Progenitor cell of endocrine pancreas (in vitro differentiated cells): ENCODE results near the gene ITPR2. TPM values are rescaled to one million over a fixed set of nuclear protein-coding genes. Genes with fewer than 3 reads are reported as not detected.

Source experiments
- DNase-seq: peaks from one replicate; pipeline ENCODE4 v3.0.0; 2021; ENCODE audit warnings: low spot score; ENCODE audit not compliant: unreplicated experiment
- H3K27ac Mint-ChIP-seq: 2 replicates; pipeline ENCODE4 v1.8.0; 2021; ENCODE audit warnings: mild to moderate bottlenecking, moderate library complexity, mixed read lengths
- H3K27me3 Mint-ChIP-seq: 2 replicates; pipeline ENCODE4 v1.8.0; 2021; ENCODE audit warnings: mixed read lengths
- H3K36me3 Mint-ChIP-seq: 2 replicates; pipeline ENCODE4 v1.8.0; 2022; ENCODE audit warnings: mixed read lengths; ENCODE audit not compliant: insufficient read depth
- H3K4me1 Mint-ChIP-seq: 2 replicates; pipeline ENCODE4 v1.8.0; 2021; ENCODE audit warnings: low read depth, mixed read lengths
- H3K4me3 Mint-ChIP-seq: 2 replicates; pipeline ENCODE4 v1.8.0; 2021; ENCODE audit warnings: low read depth, mild to moderate bottlenecking, moderate library complexity, mixed read lengths
- H3K9me3 Mint-ChIP-seq: 2 replicates; pipeline ENCODE4 v1.8.0; 2021; ENCODE audit warnings: low read depth, mixed read lengths
- total RNA-seq: library from RNA; stranded (reverse); gene quantifications from 2 replicates; pipeline ENCODE4 v1.2.1, GENCODE V29; 2021
- TF ChIP-seq, protein P1 (sequence below): fragments of 200-600 bp; sonication (generic); IDR thresholded peaks from one replicate; pipeline ENCODE4 v1.5.0; 2021; ENCODE audit warnings: antibody characterized with exemption, mild to moderate bottlenecking; ENCODE audit not compliant: unreplicated experiment

The ITPR2 gene
- total RNA-seq, 1 donor from 2014 or later = 72.4 TPM

DNA sequence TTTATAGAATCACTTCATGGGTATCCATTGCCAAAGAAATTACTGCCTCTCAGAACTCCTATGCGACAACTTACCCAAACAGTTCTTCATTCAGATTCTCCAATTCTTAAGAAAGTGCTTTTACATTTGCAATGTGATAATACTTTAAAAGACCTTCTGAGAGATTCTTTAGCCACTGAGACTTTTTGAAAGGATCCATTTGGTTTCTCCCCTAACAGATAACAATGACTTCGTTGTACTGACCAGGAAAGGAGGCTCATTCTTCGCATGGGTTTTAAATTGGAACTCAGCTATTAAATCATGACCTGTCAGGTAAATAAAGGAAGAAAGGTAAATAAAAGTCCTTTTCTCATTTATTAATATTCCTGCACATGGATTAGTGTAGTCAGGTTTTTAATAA is 14.8 kb downstream of the ITPR2 start:
- no peak for DNase-seq
- Mint-ChIP-seq H3K36me3 (no peaks in the 10 kb centered on the region), H3K4me1 (peaks cover 37% of the 10 kb centered on the region), H3K27me3 (no peaks in the 10 kb centered on the region), H3K27ac (peak overlapping the region; percentile 50), H3K9me3 (no peaks in the 10 kb centered on the region), H3K4me3 (no peak overlapping the region)
- TF ChIP-seq, protein P1, sequence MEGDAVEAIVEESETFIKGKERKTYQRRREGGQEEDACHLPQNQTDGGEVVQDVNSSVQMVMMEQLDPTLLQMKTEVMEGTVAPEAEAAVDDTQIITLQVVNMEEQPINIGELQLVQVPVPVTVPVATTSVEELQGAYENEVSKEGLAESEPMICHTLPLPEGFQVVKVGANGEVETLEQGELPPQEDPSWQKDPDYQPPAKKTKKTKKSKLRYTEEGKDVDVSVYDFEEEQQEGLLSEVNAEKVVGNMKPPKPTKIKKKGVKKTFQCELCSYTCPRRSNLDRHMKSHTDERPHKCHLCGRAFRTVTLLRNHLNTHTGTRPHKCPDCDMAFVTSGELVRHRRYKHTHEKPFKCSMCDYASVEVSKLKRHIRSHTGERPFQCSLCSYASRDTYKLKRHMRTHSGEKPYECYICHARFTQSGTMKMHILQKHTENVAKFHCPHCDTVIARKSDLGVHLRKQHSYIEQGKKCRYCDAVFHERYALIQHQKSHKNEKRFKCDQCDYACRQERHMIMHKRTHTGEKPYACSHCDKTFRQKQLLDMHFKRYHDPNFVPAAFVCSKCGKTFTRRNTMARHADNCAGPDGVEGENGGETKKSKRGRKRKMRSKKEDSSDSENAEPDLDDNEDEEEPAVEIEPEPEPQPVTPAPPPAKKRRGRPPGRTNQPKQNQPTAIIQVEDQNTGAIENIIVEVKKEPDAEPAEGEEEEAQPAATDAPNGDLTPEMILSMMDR = no peak

DNA sequence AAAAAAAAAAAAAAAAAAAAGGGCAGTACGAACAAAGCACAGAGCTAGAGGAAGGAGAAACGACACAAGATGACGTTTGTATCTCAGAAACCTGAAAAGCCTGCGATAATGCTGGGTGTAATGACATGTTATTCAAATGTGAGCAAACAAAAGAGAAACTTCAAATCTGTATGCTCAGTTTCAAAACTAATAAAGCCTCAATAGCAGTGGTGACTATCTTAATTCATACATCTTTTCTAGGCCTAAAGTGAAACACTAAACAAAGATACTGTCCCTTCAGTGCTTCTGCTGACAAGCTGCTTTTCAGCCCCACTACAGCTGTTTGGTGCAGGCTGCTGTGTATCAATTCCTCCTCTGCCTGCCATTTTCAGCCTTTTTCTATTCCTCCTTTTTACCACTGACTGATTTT is 15.8 kb downstream of the ITPR2 start:
- Mint-ChIP-seq H3K4me1 (peaks cover 37% of the 10 kb centered on the region), H3K36me3 (peaks cover 2% of the 10 kb centered on the region), H3K4me3 (no peak overlapping the region), H3K27me3 (no peaks in the 10 kb centered on the region), H3K9me3 (no peaks in the 10 kb centered on the region), H3K27ac (peak overlapping the region; percentile 12)
- DNase-seq = no peak
- TF ChIP-seq, protein P1 = no peak

DNA sequence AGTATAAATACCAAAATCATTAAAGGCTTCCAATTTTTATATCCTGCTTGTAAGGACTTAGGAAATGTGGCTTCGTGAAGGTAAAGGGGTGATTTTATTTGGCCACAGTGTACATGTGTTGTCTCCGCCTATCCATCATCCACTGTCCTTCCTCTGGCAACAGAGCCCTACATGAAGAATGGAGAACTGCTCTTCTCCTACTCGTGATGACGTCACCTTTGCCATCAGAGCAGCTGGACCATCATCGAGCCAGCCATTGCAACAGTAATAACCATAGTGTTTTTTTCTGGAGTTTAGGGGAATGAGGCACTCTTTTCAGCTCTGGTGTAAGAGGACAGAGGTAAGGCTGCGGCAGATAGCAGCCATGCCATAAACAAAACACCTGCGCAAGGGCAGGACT is 19.2 kb downstream of the ITPR2 start:
- H3K4me1 Mint-ChIP-seq = peaks cover 27% of the 10 kb centered on the region
- H3K27ac Mint-ChIP-seq = no peak overlapping the region
- DNase-seq = no peak
- H3K27me3 Mint-ChIP-seq = no peaks in the 10 kb centered on the region
- no peak overlapping the region for H3K4me3 Mint-ChIP-seq
- no peaks in the 10 kb centered on the region for H3K9me3 Mint-ChIP-seq
- TF ChIP-seq, protein P1 = no peak
- H3K36me3 Mint-ChIP-seq = peaks cover 2% of the 10 kb centered on the region

DNA sequence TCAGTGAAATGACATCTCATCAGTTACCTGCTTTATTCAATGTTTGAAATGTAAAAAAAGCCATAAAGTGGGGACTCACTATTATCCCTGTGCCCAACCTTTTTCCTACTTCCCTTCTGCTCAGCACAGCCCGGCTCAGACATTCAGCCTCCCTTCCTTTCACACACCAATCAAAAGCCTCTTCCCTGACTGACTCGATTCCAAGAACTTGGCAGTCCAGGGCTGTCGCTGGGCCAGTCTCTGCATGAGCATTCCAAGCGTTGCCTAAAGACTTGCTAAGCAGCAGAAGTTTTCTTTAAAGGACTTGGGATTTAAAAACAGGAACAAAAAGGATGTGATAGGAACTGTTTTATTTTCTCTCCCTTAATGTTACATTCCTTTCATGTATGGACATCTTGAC is 22.7 kb downstream of the ITPR2 start:
- no peaks in the 10 kb centered on the region for H3K9me3 Mint-ChIP-seq
- no peaks in the 10 kb centered on the region for H3K27me3 Mint-ChIP-seq
- H3K27ac Mint-ChIP-seq = no peak overlapping the region
- TF ChIP-seq, protein P1 = no peak
- H3K36me3 Mint-ChIP-seq = peaks cover 2% of the 10 kb centered on the region
- H3K4me1 Mint-ChIP-seq = peaks cover 3% of the 10 kb centered on the region
- DNase-seq = no peak
- no peak overlapping the region for H3K4me3 Mint-ChIP-seq

DNA sequence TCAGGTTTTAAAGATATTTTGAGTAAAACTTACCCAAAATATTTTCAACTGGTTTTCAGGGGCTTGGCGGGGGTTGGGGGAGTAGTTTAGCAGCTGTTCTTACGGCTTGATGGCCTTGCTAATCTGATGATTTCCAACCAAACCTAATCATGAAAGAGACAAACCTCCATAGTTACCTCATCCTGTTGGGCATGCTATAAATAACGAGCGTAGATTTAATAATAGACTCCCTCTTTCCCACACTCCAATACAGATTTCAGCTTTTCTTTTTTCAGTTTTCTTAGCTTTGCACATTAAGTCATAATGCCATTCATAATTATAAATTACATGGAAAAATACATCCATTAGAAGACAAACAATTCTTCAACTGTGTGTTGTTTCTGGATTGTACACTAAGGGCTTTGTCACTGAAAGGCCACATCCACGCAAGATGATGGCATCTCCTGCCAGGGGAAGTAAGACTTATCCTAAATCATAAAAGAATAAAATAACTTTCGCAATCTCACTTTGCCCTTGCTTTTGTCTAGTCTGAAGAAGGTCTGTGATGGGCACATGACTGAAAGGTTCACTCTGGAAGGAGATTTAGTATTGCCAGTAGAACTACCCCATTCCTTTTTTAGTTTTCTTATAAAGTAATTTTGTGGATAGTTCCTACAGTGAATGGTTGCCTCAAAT is 23.2 kb downstream of the ITPR2 start:
- H3K9me3 Mint-ChIP-seq = no peaks in the 10 kb centered on the region
- H3K36me3 Mint-ChIP-seq = peaks cover 2% of the 10 kb centered on the region
- no peaks in the 10 kb centered on the region for H3K27me3 Mint-ChIP-seq
- no peaks in the 10 kb centered on the region for H3K4me1 Mint-ChIP-seq
- TF ChIP-seq, protein P1 = no peak
- DNase-seq = no peak
- no peak overlapping the region for H3K4me3 Mint-ChIP-seq
- H3K27ac Mint-ChIP-seq = no peak overlapping the region
